Measurements from ENCODE around the gene DISC1. TPM values are rescaled to one million over a fixed set of nuclear protein-coding genes. Genes with fewer than 3 reads are reported as not detected.
"Not testable (repeated sequence)": the region's sequence is repeated elsewhere in the genome, so short reads cannot be mapped to it uniquely, and the experiment has no call there.

DISC1 gene
- total RNA-seq, 1 donor from 2014 or later, result 4.5 TPM

DNA sequence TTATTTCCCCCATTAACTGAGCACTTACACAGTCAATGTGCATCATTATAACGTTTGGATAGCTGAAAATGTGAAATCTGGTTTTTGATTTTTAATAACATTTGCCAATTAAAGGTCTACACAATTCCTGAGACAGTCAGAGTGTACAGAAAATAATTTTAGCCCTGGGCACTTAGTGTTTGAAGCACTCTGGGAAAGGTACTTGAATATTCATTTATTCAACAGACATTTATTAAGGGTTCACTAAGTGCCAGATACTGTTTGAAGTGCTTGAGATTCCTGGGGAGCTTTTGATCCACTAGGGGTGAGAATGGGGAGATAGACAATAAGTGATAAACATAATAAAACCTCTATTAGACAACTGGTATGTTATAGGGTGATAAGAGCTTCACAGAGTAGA, 141.8 kb downstream of the DISC1 start:
- DNase-seq (ENCODE audit: low read depth in 2 of 2), result no peak

- DNase-seq (ENCODE audit: low read depth in 2 of 2), result no peak
Measured at GRCh38 chr1:231770506-231771175, 144.1 kb downstream of the DISC1 start.

DNA sequence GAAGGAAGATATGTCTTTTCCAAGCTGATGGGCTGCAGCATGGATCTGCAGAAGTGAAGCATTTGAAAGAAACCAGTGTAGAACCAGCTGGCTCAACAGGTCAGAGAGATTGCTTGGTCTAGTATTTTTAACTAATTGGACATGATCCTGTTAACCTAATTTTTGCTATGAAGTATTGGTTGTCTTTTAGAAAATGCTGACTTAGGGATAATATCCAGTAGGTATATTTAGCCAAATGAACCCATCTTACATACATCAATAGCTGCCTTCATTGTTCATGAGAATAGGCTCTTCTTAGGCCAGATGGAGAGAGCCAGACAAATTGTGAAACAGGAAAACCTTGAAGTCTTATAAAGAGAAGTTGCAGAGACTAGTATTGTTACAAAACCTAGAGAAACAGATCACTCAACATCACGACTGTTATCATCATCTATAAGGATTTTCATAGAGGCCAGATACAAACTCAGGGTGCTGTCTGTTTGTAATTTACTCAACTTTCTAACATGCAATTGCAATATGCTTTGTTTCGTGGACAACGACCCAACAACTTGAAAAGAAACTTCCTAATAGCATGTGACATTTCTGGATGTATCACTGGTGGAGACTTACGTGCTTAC, 148.2 kb downstream of the DISC1 start:
- DNase-seq (ENCODE audit: low read depth in 2 of 2), result no peak

- DNase-seq (ENCODE audit: low read depth in 2 of 2), result no peak
Measured at GRCh38 chr1:231776010-231776756, 149.6 kb downstream of the DISC1 start.

DNA sequence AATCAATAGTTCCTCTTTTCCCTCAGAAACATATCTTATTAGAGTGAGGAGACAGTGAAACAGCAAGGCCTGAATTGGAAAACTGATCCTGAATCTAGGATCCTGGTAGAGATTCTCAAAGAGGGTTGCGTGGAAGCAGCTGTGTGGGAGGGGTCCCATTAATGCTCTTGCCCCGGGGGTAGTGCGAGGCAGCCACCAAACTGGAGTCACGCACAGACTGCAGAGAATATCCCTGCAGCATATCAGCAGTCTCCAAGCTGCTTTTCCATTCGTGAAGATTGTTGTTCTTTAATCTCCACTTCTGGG, 150.1 kb downstream of the DISC1 start:
- DNase-seq (ENCODE audit: low read depth in 2 of 2), result no peak

DNA sequence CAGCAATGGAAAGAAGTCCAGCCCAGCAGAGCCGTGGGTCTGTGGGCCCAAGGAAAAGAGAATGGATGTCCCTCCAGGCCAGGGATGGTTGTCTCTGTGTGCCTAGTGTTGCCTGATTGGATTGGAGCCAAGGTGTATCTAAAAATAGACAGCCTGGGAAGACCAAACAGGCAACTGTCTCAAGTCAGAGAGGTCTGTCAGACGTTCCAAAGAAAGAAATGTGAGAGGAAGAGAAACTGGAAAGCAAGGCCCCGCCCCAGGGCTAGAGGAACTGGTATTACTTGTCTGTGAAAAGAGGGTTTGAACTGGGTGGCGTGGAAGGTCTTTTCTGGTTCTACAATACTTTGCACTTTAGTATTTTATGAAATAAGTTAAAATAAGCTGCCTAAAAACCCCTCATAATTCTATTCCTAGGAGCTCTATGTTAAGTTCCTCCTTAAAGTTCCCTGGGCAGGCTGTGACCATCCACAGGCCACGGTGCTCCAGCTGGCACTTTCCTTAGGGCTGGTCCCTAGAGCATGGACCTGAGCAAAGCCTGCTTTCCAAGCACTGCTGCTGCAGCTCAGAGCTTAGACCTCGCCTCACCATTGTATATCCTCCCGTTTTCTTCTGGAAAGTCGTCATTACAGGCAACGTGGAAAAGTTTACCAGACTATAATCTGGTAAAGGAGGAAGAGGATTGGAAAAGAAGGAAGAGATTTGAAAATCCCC, 151.6 kb downstream of the DISC1 start:
- DNase-seq (ENCODE audit: low read depth in 2 of 2), result peak in 1 of 2 donors; percentile 55

DNA sequence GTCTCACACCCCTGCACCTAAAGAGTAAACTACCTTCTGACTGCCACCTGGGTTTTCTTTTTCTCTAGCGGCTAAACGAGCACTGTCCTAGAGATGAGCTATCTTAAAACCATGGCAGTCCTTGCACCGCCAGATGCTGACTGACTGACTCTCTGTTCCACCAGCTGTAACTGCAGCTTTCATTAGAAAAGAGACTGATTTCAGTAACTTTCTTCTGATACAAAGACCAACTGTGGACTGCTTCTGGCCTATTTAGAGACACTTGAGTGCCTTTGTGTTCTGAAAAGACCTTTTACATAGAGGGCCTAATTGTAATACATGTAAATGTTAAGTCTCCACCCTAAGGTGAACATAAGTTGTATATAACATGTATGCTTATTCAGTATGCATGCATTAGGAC, 152.5 kb downstream of the DISC1 start:
- DNase-seq (ENCODE audit: low read depth in 2 of 2), result no peak

- DNase-seq (ENCODE audit: low read depth in 2 of 2), result peak in 1 of 2 donors; percentile 84
Measured at GRCh38 chr1:231781892-231782291, 155.3 kb downstream of the DISC1 start.

DNA sequence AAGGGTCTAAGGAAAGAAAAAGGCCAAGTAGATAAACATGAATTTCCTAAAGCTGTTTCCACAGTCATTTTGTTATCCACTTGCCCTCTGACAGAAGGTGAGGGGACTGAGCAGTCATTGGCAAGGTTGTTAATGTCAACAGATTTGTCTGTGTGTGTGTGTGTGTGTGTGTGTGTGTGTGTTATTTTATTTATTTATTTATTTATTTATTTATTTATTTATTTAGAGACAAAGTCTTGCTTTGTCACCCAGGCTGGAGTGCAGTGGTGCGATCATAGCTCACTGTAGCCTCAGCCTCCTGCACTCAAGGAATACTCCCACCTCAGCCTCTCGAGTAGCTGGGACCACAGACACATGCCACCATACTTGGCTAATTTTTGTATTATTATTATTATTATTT, 158.5 kb downstream of the DISC1 start:
- DNase-seq (ENCODE audit: low read depth in 2 of 2), result not testable (repeated sequence)

DNA sequence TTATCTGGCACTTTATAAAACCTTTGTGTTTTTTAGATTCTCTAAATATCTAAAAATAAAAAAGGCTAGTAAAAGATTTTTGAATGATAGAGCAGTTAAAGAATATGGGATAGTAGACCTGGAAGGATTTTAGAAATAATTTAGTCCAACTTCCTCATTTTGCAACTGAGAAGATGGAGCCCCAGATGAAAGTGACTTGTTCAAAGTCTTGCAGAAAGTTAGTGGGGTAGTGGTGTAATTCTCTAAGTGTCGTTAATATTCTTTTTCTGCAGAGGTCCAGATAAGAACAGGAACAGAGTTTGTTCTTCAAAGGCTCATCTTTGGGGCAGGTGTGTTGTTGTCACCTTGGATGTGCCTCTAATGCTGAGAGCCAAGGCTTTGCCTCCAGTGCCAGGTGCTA, 159.5 kb downstream of the DISC1 start:
- no peak for DNase-seq (ENCODE audit: low read depth in 2 of 2)

- peak in 1 of 2 donors; percentile 30 for DNase-seq (ENCODE audit: low read depth in 2 of 2)
Measured at GRCh38 chr1:231792634-231793033, 166.0 kb downstream of the DISC1 start.

- DNase-seq (ENCODE audit: low read depth in 2 of 2), result no peak
Measured at GRCh38 chr1:231793893-231794292, 167.3 kb downstream of the DISC1 start.

DNA sequence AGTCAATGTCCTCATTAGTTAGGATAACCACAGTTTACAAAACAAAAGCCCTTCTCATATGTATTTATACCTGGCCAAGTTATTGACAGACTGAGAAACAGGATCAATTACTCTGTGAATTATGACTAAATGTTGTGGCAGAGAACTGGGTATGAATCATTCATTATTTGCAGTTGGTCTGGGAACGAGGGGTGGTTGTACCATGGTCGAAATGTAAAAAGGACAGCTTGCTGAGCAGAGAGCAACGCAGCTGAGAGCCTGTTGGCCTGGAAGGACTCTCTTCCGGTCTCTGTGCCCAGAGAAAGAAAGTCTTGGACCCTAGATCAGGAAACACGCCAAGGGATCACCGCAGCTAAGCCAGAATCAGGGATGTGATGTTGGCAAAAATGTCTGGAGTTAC, 169.6 kb downstream of the DISC1 start:
- DNase-seq (ENCODE audit: low read depth in 2 of 2), result no peak

GRCh38 chr1:231799363-231799986, 172.9 kb downstream of the DISC1 start:
- DNase-seq (ENCODE audit: low read depth in 2 of 2), result no peak

DNA sequence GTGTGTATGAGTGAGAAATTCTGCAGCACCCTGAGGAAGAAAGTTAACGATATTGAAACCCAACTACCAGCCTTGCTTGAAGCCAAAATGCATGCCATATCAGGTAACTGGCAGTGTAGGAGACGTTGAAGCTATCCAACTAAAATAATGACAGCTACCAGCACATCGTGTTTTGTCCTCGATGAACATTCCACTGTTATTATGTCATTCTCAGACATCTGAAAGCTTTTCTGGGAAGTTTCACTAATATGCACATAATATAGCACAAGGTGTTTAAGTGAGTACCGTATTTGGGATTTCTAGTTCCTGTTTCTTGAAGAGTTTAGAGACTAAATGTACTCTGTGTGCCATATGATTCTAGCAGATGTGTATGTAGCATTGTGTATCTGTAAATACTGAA, 173.5 kb downstream of the DISC1 start:
- DNase-seq (ENCODE audit: low read depth in 2 of 2), result peak in 1 of 2 donors; percentile 39

DNA sequence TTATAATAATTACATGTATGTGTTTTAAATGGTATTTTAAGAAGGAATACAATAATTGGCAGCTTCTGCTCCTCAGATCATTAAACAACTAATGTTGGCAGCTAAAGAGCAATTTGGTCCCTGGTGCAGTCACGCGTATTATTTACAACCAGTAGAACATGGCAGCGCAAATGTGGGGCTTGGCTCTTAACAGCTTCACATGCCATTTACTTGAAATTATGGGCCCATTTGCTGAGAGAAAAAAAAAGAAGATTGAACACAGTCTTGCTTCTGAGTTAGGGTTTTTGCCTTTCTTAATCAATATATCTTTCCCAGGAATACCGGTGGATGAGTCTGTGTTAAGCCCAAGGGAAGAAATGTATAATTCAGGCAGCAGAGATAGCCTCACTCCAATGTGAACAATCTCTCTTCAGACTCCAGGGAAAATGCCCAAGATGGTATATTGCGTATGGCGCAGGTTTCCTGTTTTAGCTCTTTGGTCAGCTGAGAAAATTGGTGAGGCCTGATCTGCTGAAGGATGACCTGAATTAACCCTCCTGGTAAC, 174.5 kb downstream of the DISC1 start:
- no peak for DNase-seq (ENCODE audit: low read depth in 2 of 2)

DNA sequence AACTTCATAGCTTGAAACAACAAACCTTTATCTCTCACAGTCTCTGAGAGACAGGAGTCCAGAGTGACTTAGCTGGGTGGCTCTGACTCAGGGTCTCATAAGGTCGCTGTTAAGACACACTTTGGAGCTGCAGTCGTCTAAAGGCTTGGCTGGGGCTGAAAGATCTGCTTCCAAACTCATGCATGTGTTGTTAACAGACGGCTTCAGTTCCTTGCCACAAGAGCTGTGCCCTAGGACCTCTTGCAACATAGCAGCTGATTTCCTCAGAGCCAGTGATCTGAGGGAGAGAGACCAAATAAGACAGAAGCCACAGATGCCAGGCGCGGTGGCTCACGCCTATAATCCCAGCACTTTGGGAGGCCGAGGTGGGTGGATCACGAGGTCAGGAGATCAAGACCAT, 176.8 kb downstream of the DISC1 start:
- no peak for DNase-seq (ENCODE audit: low read depth in 2 of 2)

GRCh38 chr1:231806623-231807495, 180.3 kb downstream of the DISC1 start:
- peak; percentile 24 to 69 for DNase-seq (ENCODE audit: low read depth in 2 of 2)

DNA sequence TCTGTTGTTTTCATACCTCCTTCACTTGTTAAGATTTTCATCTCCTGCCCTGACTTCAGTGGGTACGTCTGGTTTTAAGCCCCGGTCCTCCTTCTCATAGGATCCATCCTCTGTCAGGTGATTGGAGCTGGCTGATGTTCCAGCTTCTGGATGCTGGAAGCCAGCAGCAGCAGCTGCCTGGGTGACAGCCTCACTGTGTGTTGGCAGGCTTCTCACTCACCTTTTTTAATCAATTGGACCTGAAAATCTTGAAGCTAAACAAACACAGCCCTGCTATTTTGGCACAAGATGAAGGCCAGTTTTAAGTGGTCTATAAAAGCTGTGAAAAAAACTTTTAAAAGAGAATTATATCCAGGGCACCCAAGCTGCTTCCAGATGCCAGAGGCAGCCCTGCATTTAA, 181.0 kb downstream of the DISC1 start:
- no peak for DNase-seq (ENCODE audit: low read depth in 2 of 2)

DNA sequence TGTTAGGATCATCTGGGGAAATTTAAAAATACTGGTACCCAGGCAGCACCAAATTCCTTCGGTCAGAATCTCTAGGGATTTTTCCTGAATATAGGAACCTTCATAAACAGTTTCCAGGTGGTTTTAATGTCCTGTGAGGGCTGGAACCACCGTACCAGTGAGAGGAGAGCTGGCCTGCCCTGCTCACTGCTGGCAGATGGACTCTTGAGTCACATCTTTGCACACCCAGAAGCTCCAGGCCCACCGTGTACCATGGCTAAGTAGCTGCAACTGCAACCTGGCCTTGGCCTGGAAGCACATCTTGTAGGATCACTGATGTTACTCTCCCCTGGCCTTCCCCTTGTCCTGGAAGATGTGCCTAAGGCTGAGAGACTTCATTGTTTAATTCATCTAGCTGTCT, 181.5 kb downstream of the DISC1 start:
- DNase-seq (ENCODE audit: low read depth in 2 of 2), result no peak

GRCh38 chr1:231808990-231809389, 182.4 kb downstream of the DISC1 start:
- DNase-seq (ENCODE audit: low read depth in 2 of 2), result peak in 1 of 2 donors; percentile 57

Data from dermis microvascular lymphatic vessel endothelial cell (primary cell).